HepG2 (cell line): ENCODE results near the gene COL26A1. TPM values are rescaled to one million over a fixed set of nuclear protein-coding genes. Genes with fewer than 3 reads are reported as not detected.

ENCODE experiments used
- CBX1 ChIP-seq: IDR thresholded peaks from one replicate; pipeline ENCODE4 v1.6.1; 2016; ENCODE audit warnings: antibody characterized with exemption, low read depth
- CHCHD3 ChIP-seq: sonication (generic); formaldehyde crosslinking; IDR thresholded peaks from 2 replicates; pipeline ENCODE4 v1.8.0; 2022; ENCODE audit warnings: mild to moderate bottlenecking, missing genetic modification reagents, moderate library complexity
- CREB1 ChIP-seq, 2 experiments: fragments of 450-650 bp in 1 of 2; IDR thresholded peaks; 2 replicates each; pipeline ENCODE4 v1.6.1; 2016 to 2017; ENCODE audit warnings: control low read depth in 1 of 2, mild to moderate bottlenecking in 1 of 2, missing compliant biosample characterization in 1 of 2, missing genetic modification characterization in 1 of 2
- JUNB ChIP-seq: sonication (generic); formaldehyde crosslinking; IDR thresholded peaks from 2 replicates; pipeline ENCODE4 v1.8.0; 2022; ENCODE audit warnings: missing genetic modification reagents, mild to moderate bottlenecking, borderline replicate concordance
- KAT2B ChIP-seq: fragments of 150-350 bp; IDR thresholded peaks from 2 replicates; pipeline ENCODE4 v1.6.1; 2014; ENCODE audit warnings: low read depth, low read length, borderline replicate concordance
- MLLT10 ChIP-seq: sonication (generic); formaldehyde crosslinking; IDR thresholded peaks from 2 replicates; pipeline ENCODE4 v1.4.0; 2020; ENCODE audit warnings: missing genetic modification reagents
- PCBP2 ChIP-seq: fragments of 200-400 bp; formaldehyde crosslinking; optimal IDR thresholded peaks from 2 replicates; pipeline ENCODE3; 2018; ENCODE audit warnings: low read length, low read depth; ENCODE audit not compliant: poor library complexity, severe bottlenecking
- POLR2G ChIP-seq: fragments of 200-400 bp; formaldehyde crosslinking; IDR thresholded peaks from 2 replicates; pipeline ENCODE4 v1.6.1; 2018; ENCODE audit warnings: mild to moderate bottlenecking, low read depth, low read length, moderate library complexity
- SP5 ChIP-seq: IDR thresholded peaks from 2 replicates; pipeline ENCODE4 v1.6.1; 2016; ENCODE audit warnings: low read depth, borderline replicate concordance
- XBP1 ChIP-seq: sonication (generic); formaldehyde crosslinking; IDR thresholded peaks from 2 replicates; pipeline ENCODE4 v1.5.0; 2020; ENCODE audit warnings: missing genetic modification reagents
- ZFAT ChIP-seq: sonication (generic); formaldehyde crosslinking; conservative IDR thresholded peaks from 2 replicates; pipeline ENCODE4 v1.8.1; 2023; ENCODE audit warnings: missing genetic modification reagents, inconsistent platforms
- ZNF10 ChIP-seq: sonication (generic); formaldehyde crosslinking; IDR thresholded peaks from 2 replicates; pipeline ENCODE4 v1.4.0; 2020; ENCODE audit warnings: mild to moderate bottlenecking, low read depth, missing genetic modification reagents, borderline replicate concordance
- ZNF354B ChIP-seq: sonication (generic); formaldehyde crosslinking; IDR thresholded peaks from 2 replicates; pipeline ENCODE4 v1.8.0; 2022; ENCODE audit warnings: mild to moderate bottlenecking, missing genetic modification reagents
- ZNF550 ChIP-seq: sonication (generic); formaldehyde crosslinking; IDR thresholded peaks from 2 replicates; pipeline ENCODE4 v1.4.0; 2020; ENCODE audit warnings: mild to moderate bottlenecking, missing genetic modification reagents, borderline replicate concordance
- polyA plus RNA-seq, 8 experiments: library from polyadenylated mRNA; depleted of rRNA in 3 of 8; stranded (reverse) in 7 of 8; unstranded in 1 of 8; fragments of >200 nt; fragmentation: Illumina TruSeq in 4 of 8; extraction: Trizol in 4 of 8; gene quantifications; 2 replicates each; pipeline versions ENCODE4 v1.2.1 to v1.2.3, GENCODE V29; 2011 to 2016; ENCODE audit warnings: low read depth in 4 of 8, missing spikeins in 1 of 8, mixed read lengths in 1 of 8; ENCODE audit not compliant: insufficient read depth in 1 of 8
- total RNA-seq, 5 experiments: library from RNA; depleted of rRNA; stranded (reverse); fragments of >200 nt; fragmentation: Illumina TruSeq; extraction: Trizol; gene quantifications; 2 replicates each; pipeline ENCODE4 v1.2.3, GENCODE V29; 2016; ENCODE audit warnings: low read depth in 1 of 5
- TF ChIP-seq, protein P1 (sequence below): IDR thresholded peaks from 2 replicates; pipeline ENCODE4 v1.6.1; 2016; ENCODE audit warnings: low read depth
- TF ChIP-seq, protein P2 (sequence below): sonication (generic); formaldehyde crosslinking; IDR thresholded peaks from 2 replicates; pipeline ENCODE4 v1.4.0; 2020; ENCODE audit warnings: mild to moderate bottlenecking, missing genetic modification reagents
- TF ChIP-seq, protein P3 (sequence below): sonication (generic); formaldehyde crosslinking; IDR thresholded peaks from 2 replicates; pipeline ENCODE4 v1.8.1; 2023; ENCODE audit warnings: mild to moderate bottlenecking, missing genetic modification reagents
- TF ChIP-seq, protein P4 (sequence below): sonication (generic); formaldehyde crosslinking; IDR thresholded peaks from 2 replicates; pipeline ENCODE4 v1.5.0; 2020; ENCODE audit warnings: mild to moderate bottlenecking, low read depth, missing genetic modification reagents, borderline replicate concordance
- TF ChIP-seq, protein P5 (sequence below), 2 experiments: sonication (generic) in 1 of 2; formaldehyde crosslinking in 1 of 2; IDR thresholded peaks; 2 replicates each; pipeline versions ENCODE4 v1.5.1 to v1.6.1; 2011 to 2020; ENCODE audit warnings: borderline replicate concordance in 1 of 2, low read depth in 1 of 2, low read length in 1 of 2, mild to moderate bottlenecking in 1 of 2, missing genetic modification reagents in 1 of 2, moderate library complexity in 1 of 2
- TF ChIP-seq, protein P6 (sequence below): IDR thresholded peaks from 2 replicates; pipeline ENCODE4 v1.6.1; 2016; ENCODE audit warnings: mild to moderate bottlenecking, missing biosample characterization, missing genetic modification reagents
- TF ChIP-seq, protein P7 (sequence below): sonication (generic); formaldehyde crosslinking; IDR thresholded peaks from 2 replicates; pipeline ENCODE4 v1.4.0; 2020; ENCODE audit warnings: missing genetic modification reagents

Gene COL26A1
- total and polyA plus RNA-seq, 2 of the 13 experiments (the other 11 are each of a cell fraction or from before 2014, with no cell fraction given) = 7.8 to 9.2 TPM

DNA sequence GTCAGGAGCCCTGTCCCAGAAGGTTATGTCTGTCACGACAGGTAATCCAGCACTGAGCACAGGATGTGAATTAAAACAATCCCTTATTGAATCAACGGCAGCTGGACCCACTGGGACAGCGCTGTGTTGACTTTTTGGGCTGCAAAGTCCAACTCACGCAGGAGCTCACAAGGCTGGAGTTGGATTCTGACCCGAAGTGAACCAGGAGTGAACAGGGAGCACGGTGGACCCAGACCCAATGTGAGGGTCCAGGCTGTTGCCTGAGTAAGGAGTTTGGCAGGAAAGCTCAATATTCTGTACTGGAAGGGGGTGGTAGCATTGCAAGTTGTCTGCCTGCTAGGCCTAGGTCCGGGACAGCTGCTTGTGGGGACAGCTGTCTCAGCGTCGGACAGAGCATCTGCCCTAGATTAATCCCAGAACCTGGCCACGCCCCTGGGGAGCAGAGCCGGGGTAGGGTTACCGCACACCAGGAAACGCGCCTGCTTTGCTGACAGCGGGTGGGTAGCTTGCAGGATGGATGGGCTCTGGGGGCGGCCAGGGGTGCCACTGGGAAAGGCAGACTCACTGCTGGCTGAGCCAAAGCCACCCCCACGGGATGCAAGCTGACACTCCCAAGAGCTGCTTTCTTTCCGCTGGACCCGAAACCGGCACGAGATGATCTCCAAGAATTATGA is 24.0 kb downstream of the COL26A1 start (continued):
- TF ChIP-seq, protein P1, sequence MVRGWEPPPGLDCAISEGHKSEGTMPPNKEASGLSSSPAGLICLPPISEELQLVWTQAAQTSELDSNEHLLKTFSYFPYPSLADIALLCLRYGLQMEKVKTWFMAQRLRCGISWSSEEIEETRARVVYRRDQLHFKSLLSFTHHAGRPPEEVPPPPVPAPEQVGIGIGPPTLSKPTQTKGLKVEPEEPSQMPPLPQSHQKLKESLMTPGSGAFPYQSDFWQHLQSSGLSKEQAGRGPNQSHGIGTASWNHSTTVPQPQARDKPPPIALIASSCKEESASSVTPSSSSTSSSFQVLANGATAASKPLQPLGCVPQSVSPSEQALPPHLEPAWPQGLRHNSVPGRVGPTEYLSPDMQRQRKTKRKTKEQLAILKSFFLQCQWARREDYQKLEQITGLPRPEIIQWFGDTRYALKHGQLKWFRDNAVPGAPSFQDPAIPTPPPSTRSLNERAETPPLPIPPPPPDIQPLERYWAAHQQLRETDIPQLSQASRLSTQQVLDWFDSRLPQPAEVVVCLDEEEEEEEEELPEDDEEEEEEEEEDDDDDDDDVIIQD (CRISPR knock-in tag) = 0 out of 2 replicates have a peak, but pooled peaks have one; percentile 37
- TF ChIP-seq JUNB (CRISPR knock-in tag) (no peak), MLLT10 (CRISPR knock-in tag) (no peak), PCBP2 (no peak), ZNF10 (CRISPR knock-in tag) (no peak), CHCHD3 (CRISPR knock-in tag) (no peak), CREB1 (IDR thresholded peaks at IDR 0.05) (no peak), CREB1 (CRISPR knock-in tag; IDR thresholded peaks at IDR 0.05) (no peak), ZNF354B (CRISPR knock-in tag) (no peak), ZNF550 (no peak), XBP1 (CRISPR knock-in tag) (no peak), KAT2B (no peak), ZFAT (CRISPR knock-in tag) (no peak), POLR2G (peak; percentile 83), CBX1 (no peak), SP5 (CRISPR knock-in tag) (no peak)
- TF ChIP-seq, protein P2, sequence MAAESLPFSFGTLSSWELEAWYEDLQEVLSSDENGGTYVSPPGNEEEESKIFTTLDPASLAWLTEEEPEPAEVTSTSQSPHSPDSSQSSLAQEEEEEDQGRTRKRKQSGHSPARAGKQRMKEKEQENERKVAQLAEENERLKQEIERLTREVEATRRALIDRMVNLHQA (CRISPR knock-in tag) = no peak
- TF ChIP-seq, protein P3, sequence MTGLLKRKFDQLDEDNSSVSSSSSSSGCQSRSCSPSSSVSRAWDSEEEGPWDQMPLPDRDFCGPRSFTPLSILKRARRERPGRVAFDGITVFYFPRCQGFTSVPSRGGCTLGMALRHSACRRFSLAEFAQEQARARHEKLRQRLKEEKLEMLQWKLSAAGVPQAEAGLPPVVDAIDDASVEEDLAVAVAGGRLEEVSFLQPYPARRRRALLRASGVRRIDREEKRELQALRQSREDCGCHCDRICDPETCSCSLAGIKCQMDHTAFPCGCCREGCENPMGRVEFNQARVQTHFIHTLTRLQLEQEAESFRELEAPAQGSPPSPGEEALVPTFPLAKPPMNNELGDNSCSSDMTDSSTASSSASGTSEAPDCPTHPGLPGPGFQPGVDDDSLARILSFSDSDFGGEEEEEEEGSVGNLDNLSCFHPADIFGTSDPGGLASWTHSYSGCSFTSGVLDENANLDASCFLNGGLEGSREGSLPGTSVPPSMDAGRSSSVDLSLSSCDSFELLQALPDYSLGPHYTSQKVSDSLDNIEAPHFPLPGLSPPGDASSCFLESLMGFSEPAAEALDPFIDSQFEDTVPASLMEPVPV (CRISPR knock-in tag) = no peak
- TF ChIP-seq, protein P4, sequence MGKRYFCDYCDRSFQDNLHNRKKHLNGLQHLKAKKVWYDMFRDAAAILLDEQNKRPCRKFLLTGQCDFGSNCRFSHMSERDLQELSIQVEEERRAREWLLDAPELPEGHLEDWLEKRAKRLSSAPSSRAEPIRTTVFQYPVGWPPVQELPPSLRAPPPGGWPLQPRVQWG (CRISPR knock-in tag) = no peak
- TF ChIP-seq, protein P5, sequence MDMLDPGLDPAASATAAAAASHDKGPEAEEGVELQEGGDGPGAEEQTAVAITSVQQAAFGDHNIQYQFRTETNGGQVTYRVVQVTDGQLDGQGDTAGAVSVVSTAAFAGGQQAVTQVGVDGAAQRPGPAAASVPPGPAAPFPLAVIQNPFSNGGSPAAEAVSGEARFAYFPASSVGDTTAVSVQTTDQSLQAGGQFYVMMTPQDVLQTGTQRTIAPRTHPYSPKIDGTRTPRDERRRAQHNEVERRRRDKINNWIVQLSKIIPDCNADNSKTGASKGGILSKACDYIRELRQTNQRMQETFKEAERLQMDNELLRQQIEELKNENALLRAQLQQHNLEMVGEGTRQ (IDR thresholded peaks at IDR 0.05; ENCODE audit: low read depth, low read length) = no peak
- TF ChIP-seq, protein P5 (CRISPR knock-in tag; IDR thresholded peaks at IDR 0.05; ENCODE audit: borderline replicate concordance) = no peak
- TF ChIP-seq, protein P6, sequence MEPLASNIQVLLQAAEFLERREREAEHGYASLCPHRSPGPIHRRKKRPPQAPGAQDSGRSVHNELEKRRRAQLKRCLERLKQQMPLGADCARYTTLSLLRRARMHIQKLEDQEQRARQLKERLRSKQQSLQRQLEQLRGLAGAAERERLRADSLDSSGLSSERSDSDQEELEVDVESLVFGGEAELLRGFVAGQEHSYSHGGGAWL = no peak
- TF ChIP-seq, protein P7, sequence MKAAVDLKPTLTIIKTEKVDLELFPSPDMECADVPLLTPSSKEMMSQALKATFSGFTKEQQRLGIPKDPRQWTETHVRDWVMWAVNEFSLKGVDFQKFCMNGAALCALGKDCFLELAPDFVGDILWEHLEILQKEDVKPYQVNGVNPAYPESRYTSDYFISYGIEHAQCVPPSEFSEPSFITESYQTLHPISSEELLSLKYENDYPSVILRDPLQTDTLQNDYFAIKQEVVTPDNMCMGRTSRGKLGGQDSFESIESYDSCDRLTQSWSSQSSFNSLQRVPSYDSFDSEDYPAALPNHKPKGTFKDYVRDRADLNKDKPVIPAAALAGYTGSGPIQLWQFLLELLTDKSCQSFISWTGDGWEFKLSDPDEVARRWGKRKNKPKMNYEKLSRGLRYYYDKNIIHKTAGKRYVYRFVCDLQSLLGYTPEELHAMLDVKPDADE (CRISPR knock-in tag) = no peak
